ENCODE measurements around the gene RFX7.

The RFX7 gene

DNA sequence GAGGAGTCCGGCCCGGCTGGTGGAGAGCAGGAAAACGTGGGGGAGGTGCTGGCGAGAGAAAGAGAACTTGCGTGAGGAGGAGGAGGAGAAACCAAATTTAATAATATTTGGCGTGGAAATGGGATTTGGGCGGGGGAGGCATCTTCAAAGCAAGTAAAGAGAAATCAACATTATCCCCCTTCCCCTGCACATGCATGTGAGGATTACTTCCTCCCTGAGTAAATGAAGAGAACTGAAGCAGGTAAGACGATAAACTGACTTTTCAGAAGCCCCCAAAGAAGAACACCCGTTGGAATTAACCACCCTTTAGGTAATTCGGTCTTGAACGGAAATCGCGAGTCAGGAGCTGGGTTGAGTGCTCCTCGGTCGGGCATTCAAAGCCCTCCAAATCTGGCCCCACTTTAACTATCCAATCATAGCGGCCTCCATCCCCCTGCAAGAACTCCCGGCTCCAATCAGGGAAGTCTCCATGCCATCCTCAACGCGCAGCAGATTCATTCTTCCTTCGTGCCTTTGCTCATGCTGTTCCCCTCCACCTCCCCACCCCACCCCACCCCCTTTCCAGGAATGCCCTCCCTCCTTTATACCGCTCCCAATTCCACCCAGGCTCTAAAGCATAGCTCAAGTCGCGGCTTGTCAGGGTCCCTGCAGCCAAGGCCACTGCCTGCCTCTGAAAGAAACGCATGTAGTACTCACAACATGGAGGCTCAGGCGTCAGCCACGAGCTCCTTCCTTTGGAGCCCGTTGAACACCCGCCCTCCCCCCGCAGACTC, 545 bp upstream of the RFX7 start:
- DNase-seq (ENCODE audit: low spot score), result peak; percentile 77

DNA sequence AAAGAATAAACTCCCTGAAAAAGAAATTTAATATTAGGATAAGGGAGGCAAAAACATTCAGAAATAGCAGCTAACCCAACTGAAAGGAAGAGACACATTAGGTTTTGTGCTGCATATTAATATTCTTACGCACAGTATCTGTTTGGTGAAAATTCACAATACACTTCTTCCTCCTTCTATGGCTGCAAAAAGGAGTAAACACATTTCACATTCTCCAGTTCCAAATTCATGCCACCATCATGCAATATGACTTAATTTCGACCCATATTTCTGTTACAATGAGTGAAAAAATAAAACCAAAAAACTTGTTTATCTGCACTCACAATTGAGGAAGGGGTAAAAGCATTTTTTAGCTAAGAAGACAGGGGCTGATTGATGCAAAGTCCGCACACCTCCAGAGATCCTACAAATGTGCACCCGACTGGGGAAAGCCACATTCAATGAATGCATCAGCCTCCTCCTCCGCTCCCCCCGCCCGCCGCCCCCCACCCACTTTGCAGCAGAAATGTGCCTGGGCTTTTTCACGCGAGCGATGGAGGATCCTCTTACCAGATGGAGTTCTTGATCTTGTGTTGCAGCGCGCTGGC, 1.0 kb downstream of the RFX7 start:
- peak; percentile 45 for DNase-seq (ENCODE audit: low spot score)

DNA sequence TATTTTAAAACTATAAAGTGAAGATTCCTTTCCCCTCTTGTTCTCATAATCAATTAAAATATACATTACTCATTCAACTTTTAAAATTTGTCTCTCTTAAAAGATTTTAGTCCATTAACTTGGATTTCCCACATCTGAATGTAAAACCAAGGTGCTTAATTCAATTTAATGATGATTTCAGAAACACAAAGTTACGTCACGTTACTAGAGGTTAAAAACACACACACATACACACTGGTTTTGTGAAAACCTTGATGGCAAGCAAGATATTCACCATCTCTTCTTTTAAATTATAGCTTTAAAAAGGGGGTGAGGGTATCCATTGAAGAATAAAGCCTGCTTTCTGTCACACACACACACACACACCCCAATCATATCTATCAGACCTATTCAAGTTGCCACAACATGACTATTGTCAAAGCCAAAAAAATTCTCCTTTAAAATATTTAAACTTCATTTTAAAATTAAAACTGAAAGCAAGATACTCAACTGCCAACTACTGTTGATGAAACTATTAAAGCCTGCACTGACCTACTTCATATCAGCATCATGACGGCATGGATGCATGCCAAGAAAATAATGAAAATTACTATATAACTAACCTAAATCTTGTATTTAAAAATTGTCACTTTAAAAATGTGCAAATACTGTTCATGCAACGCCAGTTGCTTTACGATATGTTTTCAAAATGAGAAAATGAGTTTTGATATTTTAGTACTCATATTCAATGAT, 2.1 kb downstream of the RFX7 start:
- peak; percentile 52 for DNase-seq (ENCODE audit: low spot score)

DNA sequence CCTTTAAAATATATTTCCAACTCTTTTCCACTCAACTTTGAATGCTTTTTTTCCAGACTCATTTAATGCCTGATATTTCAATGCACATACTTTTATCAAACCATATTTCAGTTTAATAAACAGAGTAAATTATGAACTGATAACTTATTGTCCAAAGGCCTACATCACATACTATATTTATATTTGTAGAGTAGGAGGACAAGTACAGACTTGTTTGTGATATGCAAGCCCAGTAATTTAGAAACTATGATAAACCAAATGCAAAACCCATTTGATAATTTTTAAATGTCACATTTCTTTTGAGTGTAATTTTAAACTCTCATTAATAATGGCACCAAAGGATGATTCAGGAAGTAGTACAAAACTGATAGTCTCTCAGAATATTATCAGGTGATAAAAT, 3.3 kb downstream of the RFX7 start:
- no peak for DNase-seq (ENCODE audit: low spot score)

DNA sequence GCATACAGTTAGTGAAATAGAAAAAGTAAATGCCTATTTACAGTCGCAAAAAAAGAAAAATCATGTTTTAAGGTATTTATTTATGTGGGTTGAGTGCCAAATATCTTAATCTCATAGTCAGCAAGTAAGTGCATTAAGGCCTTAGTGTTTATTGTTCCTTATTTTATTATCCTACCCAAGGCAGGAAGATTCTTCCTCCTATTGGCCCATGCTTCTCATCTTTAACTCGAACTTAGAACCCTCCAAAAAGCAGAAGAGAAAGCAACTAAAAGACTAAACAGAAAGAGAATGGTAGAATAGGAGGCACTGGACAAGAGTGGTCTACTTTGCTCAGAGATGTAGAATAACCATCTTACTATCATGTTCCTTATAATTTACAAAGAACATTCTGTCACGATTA, 7.5 kb downstream of the RFX7 start:
- DNase-seq (ENCODE audit: low spot score), result no peak

DNA sequence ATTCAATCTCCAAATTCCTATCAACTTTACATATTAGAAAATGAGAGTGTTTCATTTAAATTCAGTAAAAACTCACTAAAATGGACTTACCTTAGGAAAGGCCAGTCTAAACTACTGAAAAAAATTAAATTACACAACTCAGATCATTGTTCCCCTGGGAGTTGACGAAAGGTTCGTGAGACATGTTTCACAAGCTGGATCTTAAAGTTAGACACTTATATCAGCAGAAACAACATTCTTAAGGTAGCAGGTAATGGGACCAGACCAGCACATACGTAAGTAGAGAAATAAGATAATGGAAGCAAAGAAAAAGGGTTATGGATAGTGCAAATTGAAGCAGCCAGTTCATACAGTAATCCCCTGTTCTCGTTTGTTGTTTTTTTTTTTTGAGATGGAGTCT, 8.9 kb downstream of the RFX7 start:
- DNase-seq (ENCODE audit: low spot score), result no peak

DNA sequence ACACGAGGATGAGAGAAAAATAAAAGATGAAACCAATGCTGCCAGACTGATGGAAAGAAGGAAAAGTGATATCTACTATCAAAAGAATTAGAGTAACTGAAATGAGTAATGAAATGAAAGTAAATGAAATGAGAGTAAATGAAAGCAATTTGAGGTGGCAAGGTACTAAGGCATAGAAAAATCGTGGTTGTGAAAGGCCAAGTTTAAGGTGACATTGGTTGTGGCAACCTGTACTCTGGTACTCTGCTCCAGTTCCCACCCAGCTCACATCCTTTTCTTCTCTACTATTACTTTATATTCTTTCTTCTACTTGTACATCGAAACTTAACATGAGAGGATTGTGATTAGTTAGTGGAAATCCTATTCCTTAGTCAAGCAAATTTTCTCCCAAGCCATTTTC, 10.1 kb downstream of the RFX7 start:
- DNase-seq (ENCODE audit: low spot score), result no peak

DNA sequence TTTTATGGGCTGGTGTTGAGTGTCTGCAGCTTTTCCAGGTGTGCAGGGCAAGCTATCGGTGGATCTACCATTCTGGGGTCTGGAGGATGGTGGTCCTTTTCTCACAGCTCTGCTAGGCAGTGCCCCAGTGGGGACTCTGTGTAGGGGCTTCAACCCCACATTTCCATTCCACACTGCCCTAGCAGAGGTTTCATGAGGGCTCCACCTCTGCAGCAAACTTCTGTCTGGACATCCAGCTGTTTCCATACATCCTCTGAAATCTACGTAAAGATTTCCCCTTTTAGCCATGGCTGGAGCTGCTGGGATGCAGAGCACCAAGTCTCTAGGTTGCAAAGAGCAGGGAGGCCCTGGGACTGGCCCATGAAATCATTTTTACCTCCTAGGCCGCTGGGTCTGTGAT, 11.6 kb downstream of the RFX7 start:
- DNase-seq (ENCODE audit: low spot score), result no peak

DNA sequence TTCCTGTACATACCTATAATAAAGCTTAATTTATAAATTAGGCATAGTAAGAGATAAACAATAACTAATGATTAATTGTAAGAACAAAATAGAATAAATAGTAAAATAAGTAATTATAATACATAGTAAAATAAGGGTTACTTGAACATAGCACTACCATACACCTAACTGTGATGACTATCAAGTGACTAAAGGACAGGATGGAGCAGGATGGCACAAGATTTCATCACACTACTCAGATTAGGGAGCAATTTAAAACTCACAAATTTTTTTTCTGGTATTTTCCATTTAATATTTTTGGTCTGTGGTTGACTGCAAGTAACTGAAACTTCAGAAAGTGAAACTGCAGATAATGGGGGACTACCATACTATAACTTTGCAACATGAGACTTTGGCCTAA, 14.8 kb downstream of the RFX7 start:
- DNase-seq (ENCODE audit: low spot score), result peak; percentile 4

DNA sequence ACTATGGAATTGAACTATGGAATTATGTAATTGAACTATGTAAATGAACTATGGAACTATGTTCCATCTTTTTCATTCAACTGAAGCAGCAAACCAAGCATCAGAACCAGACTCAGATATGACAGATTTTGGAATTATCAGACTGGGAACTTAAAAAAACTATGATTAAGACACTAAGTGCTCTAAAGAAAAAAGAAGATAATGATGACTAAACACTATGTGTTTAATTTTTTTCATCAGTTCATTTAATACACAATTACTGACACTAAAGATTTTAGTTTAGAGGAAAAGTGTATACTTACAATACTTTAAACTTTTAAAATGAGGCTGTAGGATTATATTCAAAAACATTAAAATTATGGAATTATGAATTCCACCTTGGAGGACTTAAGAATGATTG, 15.3 kb downstream of the RFX7 start:
- DNase-seq (ENCODE audit: low spot score), result no peak

DNA sequence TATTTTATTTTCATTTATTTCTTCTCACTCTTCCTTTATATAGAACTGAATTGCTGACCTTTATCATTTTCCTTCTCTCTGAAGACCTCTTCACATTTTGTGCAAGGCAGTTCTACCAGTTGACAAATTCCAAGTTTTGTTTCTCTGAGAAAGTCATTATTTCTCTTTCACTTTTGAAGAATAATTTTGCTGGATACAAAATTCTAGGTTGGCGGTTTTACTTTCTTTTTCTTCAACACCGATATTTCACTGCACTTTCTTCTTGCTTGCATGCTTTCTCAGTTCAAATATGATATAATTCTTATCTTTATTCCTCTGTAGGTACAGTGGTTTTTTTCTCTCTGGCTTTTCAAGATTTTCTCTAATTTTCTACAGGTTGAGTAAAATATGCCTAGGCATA, 15.9 kb downstream of the RFX7 start:
- no peak for DNase-seq (ENCODE audit: low spot score)

DNA sequence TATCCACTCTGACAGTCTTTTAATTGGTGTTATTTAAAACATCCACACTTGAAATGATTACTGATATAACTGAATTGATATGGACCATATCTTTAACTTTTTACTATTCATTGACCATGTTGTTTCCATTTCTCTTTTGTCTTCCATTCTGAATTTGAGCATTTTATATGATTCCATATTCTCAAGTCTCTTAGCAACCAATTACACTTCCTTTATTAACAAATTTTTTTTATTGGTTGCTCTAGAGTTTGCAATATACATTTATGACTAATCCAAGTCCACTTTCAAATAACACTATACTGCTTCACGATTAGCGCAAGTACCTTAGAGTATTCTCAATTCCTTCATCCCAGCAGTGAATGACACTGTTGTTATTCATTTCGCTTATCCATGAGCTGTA, 16.4 kb downstream of the RFX7 start:
- DNase-seq (ENCODE audit: low spot score), result peak; percentile 2

DNA sequence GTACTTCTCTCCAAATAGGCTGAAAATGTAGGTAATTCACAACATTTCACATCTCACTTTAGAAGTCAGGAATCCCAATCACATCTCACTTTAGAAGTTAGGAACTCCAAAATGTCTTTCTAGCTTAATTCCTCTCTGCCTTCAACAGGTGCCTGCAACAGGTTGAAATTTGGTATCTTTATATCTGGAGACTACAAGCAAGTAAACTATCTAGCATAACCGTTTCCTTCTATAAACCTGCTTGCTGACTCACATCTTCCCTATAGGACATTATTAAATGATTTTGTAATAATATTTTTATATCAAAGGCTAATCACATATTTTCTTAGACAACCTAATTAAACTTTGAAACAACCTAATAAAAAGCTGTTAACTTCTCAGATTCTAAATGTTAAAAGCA, 18.2 kb downstream of the RFX7 start:
- DNase-seq (ENCODE audit: low spot score), result no peak

DNA sequence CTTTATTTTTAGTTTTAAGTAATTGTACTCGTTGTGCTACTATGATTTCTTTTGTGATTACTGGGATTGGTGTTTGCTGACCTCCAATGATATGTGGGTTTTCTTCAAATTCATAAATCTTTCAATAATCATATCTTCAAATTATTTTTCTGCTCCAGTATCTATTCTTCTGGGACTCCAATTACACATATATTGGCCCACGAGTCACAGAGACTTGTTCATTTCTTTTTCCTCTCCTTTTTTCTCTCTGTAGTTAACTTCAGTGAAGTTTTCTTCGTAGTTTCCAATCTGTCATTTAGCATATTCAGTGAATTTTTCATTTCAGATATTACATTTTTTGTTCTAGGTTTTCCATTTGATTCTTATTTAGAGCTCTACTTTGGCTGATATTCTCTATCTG, 21.4 kb downstream of the RFX7 start:
- DNase-seq (ENCODE audit: low spot score), result no peak

DNA sequence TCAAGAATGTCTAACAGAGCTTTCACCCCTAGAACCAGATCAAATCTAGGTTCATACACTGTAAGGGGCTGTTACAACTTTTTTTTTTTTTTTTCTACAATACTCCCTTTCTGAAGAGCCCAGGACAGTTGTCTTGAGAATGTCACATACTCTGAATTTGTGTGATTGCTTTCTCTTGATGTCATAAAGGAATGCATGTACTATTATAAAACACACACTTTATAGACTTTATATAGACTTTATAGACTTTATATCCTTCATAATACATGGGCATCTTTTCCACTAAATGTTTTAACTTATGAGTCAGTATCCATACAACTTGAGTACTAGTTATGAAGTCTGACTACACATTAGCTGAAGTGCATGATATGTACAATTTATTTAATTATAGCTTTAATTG, 26.3 kb downstream of the RFX7 start:
- no peak for DNase-seq (ENCODE audit: low spot score)

DNA sequence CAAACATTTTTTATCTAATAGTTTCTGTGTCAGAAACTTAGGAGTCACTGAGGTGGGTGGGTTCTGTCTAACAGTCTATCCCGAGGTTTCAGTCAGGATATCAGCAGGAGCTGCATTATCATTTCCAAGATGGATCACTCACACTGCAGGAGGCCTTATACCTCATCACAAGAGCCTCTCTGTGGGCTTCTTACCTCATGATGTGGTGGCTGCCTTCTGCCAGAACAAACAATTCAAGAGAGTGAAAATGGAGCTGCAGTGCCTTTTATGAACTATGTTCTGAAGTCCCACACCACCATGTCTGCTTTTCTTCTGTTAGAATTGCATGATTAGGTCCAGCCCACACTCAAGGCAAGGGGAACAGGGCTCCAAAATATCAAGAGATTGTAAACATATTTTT, 27.9 kb downstream of the RFX7 start:
- no peak for DNase-seq (ENCODE audit: low spot score)

DNA sequence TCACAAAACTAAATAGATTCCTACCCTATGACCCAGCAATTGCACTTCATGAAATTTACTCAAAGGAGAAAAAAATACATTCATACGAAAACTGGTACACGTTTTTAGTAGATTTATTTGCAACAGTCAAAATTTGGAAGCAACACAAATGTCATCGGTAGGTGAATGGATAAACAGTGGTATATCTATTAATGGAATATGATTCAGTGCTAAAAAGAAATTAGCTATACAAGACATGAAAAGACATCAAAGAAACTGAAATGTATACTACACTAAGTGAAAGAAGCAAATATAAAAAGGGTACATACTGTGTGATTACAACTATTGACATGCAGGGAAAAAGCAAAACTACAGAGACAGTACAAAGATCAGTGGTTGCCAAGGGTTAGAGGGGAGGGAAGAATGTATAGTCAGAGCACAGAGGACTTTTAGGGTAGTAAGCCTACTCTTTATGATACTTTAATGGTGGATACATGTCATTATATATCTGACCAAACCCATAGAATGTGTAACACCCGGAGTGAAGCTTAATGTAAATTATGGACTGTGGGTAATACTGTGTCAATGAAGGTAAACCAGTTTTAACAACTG, 31.6 kb downstream of the RFX7 start:
- DNase-seq (ENCODE audit: low spot score), result no peak

DNA sequence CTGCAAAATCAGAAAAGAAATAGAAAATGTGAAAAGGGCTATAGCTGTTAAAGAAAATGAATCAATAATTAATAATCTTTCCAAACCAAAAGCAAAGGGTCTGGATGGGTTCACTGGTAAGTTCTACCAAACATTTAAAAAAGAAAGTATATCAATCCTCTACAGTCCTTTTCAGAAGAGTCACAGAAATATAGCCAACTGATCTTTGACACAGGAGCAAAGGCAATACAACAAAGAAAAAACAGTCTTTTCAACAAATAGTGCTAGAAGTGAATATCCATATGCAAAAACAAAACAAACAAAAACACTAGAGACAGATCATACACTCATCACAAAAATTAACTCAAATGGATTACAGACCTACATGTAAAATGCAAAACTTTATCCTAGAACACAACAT, 32.6 kb downstream of the RFX7 start:
- DNase-seq (ENCODE audit: low spot score), result no peak

DNA sequence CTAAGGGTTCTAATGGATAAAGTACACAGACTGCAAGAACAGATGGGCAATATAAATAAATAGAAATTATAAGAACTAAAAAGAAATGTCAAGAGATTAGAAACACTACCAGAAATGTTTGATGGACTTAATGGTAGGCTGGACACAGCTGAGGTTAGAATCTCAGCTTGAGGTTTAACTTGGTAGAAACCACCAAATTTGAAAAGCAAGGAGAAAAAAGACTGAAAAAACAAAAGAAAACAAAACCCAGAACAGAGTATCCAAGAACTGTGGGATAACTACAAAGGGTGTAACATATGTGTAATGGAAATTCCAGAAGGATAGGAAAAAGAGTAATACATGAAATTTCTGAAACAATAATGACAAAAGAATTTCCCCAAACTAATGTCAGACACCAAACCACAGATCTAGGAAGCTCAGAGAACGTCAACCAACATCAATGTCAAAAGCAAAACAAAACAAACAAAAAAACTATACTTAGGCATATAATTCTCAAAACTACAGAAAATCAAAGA, 35.0 kb downstream of the RFX7 start:
- no peak for DNase-seq (ENCODE audit: low spot score)

DNA sequence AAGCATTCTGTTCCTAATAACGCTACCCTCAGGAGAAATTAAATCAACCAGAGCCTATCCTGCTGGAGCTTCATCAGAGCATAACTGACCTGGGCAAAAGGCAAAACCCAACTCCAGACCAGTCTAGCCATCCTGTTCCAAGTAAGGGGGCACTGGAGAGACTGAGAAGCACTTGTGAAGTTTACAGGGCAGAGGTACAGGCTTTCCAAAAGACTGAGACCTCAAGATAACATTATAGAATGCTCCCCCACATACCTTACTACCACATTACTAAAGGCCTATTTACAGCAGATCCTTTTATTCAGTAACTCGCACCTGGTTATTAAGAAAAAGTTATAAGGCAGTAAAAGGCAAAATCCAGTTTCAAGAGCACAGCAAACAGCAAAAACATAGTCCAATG, 35.5 kb downstream of the RFX7 start:
- no peak for DNase-seq (ENCODE audit: low spot score)

DNA sequence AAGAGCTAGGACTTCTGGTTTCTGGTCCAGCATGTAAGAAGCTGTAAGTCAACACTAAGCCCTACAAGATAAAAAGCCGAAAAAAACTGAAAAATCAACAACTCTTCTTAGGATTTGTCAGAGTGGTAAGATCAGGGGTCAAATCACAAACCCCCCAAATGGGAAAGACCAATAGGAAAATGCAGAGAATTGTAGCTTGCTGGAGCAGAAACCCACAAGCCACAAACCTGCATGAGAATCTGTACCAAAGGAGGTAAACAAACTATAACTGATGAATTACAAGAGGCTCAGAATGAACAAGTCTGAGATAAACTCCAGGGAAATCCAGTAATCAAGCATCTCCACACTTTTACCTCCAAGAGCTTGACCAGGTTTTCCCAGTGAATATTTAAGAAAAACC, 36.0 kb downstream of the RFX7 start:
- no peak for DNase-seq (ENCODE audit: low spot score)

DNA sequence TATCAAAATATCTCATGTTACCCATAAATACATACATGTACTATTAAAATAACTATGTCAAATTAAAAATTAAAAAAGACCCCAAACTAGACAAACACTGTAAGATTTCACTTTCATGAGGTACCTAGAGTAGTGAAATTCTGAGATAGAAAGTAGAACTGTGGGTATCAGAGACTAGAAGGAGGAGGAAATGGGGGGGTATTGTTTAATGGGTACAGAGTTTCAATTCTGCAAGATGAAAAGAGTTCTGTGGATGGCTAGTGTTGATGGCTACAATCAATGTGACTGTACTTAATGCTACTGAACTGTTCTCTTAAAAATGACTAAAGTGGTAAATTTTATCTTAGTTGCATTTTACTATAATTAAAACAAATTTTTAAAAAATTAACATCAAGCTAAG, 36.6 kb downstream of the RFX7 start:
- no peak for DNase-seq (ENCODE audit: low spot score)
